Loucy (cell line): Measurements from ENCODE around the gene SH3YL1.

Source experiments
- EZH2phosphoT487 ChIP-seq: fragments of 200-600 bp; IDR thresholded peaks from 2 replicates; pipeline ENCODE4 v1.6.1; 2018; ENCODE audit warnings: antibody characterized with exemption, mild to moderate bottlenecking, moderate library complexity, borderline replicate concordance
- TF ChIP-seq, protein P1 (sequence below): fragments of 200-600 bp; sonication (generic); conservative IDR thresholded peaks from 2 replicates; pipeline ENCODE4 v1.5.1; 2014; ENCODE audit warnings: mild to moderate bottlenecking, antibody characterized with exemption, low read length

GRCh38 chr2:295090-295489 is 31.3 kb upstream of the SH3YL1 start:
- TF ChIP-seq, protein P1, sequence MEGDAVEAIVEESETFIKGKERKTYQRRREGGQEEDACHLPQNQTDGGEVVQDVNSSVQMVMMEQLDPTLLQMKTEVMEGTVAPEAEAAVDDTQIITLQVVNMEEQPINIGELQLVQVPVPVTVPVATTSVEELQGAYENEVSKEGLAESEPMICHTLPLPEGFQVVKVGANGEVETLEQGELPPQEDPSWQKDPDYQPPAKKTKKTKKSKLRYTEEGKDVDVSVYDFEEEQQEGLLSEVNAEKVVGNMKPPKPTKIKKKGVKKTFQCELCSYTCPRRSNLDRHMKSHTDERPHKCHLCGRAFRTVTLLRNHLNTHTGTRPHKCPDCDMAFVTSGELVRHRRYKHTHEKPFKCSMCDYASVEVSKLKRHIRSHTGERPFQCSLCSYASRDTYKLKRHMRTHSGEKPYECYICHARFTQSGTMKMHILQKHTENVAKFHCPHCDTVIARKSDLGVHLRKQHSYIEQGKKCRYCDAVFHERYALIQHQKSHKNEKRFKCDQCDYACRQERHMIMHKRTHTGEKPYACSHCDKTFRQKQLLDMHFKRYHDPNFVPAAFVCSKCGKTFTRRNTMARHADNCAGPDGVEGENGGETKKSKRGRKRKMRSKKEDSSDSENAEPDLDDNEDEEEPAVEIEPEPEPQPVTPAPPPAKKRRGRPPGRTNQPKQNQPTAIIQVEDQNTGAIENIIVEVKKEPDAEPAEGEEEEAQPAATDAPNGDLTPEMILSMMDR, result no peak
- no peak for TF ChIP-seq EZH2phosphoT487
